Tibial artery (tissue), 4 donors: ENCODE results near the gene FUBP1.

Source experiments
- DNase-seq, 2 donors: peaks; one replicate each; pipeline ENCODE4 v3.0.0-alpha.2; 2019
- H3K27ac ChIP-seq, 2 donors: fragments of 200-600 bp; sonication (generic) in 1 of 2; 1 replicate in 1 of 2; 2 replicates in 1 of 2; pipeline ENCODE4 v1.5.1; 2018 to 2019; ENCODE audit warnings: mild to moderate bottlenecking in 1 of 2
- H3K27me3 ChIP-seq, 2 donors: fragments of 200-600 bp; sonication (generic) in 1 of 2; one replicate each; pipeline versions ENCODE4 v1.5.1 to v1.6.0; 2016 to 2019
- H3K36me3 ChIP-seq, 3 donors: fragments of 200-600 bp; sonication (generic) in 2 of 3; one replicate each; pipeline ENCODE4 v1.5.1; 2016 to 2019; ENCODE audit warnings: mild to moderate bottlenecking in 2 of 3
- H3K4me1 ChIP-seq, 4 donors: fragments of 200-600 bp; sonication (generic) in 2 of 4; 1 replicate in 3 of 4; 2 replicates in 1 of 4; pipeline ENCODE4 v1.5.1; 2016 to 2019
- H3K4me3 ChIP-seq, 2 donors: fragments of 200-600 bp; sonication (generic) in 1 of 2; 1 replicate in 1 of 2; 2 replicates in 1 of 2; pipeline ENCODE4 v1.5.1; 2018 to 2019; ENCODE audit warnings: mild to moderate bottlenecking in 2 of 2
- H3K9me3 ChIP-seq, 3 donors: fragments of 200-600 bp; sonication (generic) in 1 of 3; one replicate each; pipeline ENCODE4 v1.5.1; 2016 to 2019
- CTCF ChIP-seq, 2 experiments: fragments of 200-600 bp in 1 of 2; fragments of 450-650 bp in 1 of 2; IDR thresholded peaks; one replicate each; pipeline ENCODE4 v1.5.1; 2017 to 2019; ENCODE audit warnings: antibody characterized with exemption in 2 of 2, mild to moderate bottlenecking in 1 of 2, moderate library complexity in 1 of 2
- intact Hi-C: fragments of 100-400 bp; cut with DNase I; formaldehyde crosslinking; loops from one replicate; pipeline ENCODE4 v1.15.0; 2023; ENCODE audit warnings: low total_unique reads

FUBP1 gene

GRCh38 chr1:77910116-77910515, 68.8 kb downstream of the FUBP1 start:
- no peak for DNase-seq
- no peak overlapping the region for H3K4me3 ChIP-seq
- intact Hi-C loops, result no loop called here
- H3K27ac ChIP-seq, result no peak overlapping the region
- no peak for TF ChIP-seq CTCF (IDR thresholded peaks at IDR 0.05)
- H3K9me3 ChIP-seq, result no peaks in the 10 kb centered on the region
- H3K36me3 ChIP-seq, result peaks cover 0 to 14% (median 0%) of the 10 kb centered on the region in 3 donors
- H3K27me3 ChIP-seq, result no peaks in the 10 kb centered on the region
- H3K4me1 ChIP-seq, result peaks cover 0 to 72% (median 4%) of the 10 kb centered on the region in 4 donors

GRCh38 chr1:77906624-77907023, 72.2 kb downstream of the FUBP1 start:
- DNase-seq, result no peak
- no peak for TF ChIP-seq CTCF (IDR thresholded peaks at IDR 0.05)
- no peaks in the 10 kb centered on the region for H3K9me3 ChIP-seq
- no peaks in the 10 kb centered on the region for H3K27me3 ChIP-seq
- peaks cover 0 to 84% (median 4%) of the 10 kb centered on the region in 4 donors for H3K4me1 ChIP-seq
- H3K27ac ChIP-seq, result no peak overlapping the region
- H3K4me3 ChIP-seq, result no peak overlapping the region
- peaks cover 0 to 14% (median 0%) of the 10 kb centered on the region in 3 donors for H3K36me3 ChIP-seq
- intact Hi-C loops, result no loop called here

GRCh38 chr1:77906019-77906545, 72.8 kb downstream of the FUBP1 start:
- Histone ChIP-seq H3K9me3 (no peaks in the 10 kb centered on the region), H3K27ac (peak overlapping the region in 1 of 2 donors; percentile 25), H3K27me3 (no peaks in the 10 kb centered on the region), H3K4me3 (no peak overlapping the region), H3K4me1 (peaks cover 0 to 84% (median 4%) of the 10 kb centered on the region in 4 donors), H3K36me3 (peaks cover 0 to 14% (median 0%) of the 10 kb centered on the region in 3 donors)
- no peak for TF ChIP-seq CTCF (IDR thresholded peaks at IDR 0.05)
- intact Hi-C loops, result no loop called here
- no peak for DNase-seq

GRCh38 chr1:77905603-77906002, 73.3 kb downstream of the FUBP1 start:
- DNase-seq, result no peak

GRCh38 chr1:77900687-77901293, 78.1 kb downstream of the FUBP1 start:
- Histone ChIP-seq H3K4me1 (peaks cover 0 to 70% (median 7%) of the 10 kb centered on the region in 4 donors), H3K4me3 (no peak overlapping the region), H3K9me3 (no peaks in the 10 kb centered on the region), H3K36me3 (peaks cover 0 to 3% (median 0%) of the 10 kb centered on the region in 3 donors), H3K27me3 (no peaks in the 10 kb centered on the region), H3K27ac (peak overlapping the region; percentile 13 to 21)
- peak in 1 of 2 donors; percentile 37 for DNase-seq
- intact Hi-C loops, result loop anchor here (5.0 kb wide), 1 partner anchor 78 kb away; no protein-coding TSS in a partner anchor
- peak; percentile 55 to 67 for TF ChIP-seq CTCF (IDR thresholded peaks at IDR 0.05)

More at GRCh38 chr1:77905603-77906002, 73.3 kb downstream of the FUBP1 start:
- peak overlapping the region in 1 of 2 donors; percentile 25 for H3K27ac ChIP-seq
- H3K4me1 ChIP-seq, result peaks cover 0 to 84% (median 4%) of the 10 kb centered on the region in 4 donors
- intact Hi-C loops, result no loop called here
- no peak overlapping the region for H3K4me3 ChIP-seq
- no peaks in the 10 kb centered on the region for H3K9me3 ChIP-seq
- peaks cover 0 to 14% (median 0%) of the 10 kb centered on the region in 3 donors for H3K36me3 ChIP-seq
- no peak for TF ChIP-seq CTCF (IDR thresholded peaks at IDR 0.05)
- H3K27me3 ChIP-seq, result no peaks in the 10 kb centered on the region
